NCI-H510A treated with DMSO at 0.1 percent for 48 hours (cell line): Measurements from ENCODE around the gene OLFM1.
"Not testable (repeated sequence)": the region's sequence is repeated elsewhere in the genome, so short reads cannot be mapped to it uniquely, and the experiment has no call there.

ENCODE experiments used
- DNase-seq: peaks from one replicate; lab custom pipeline; 2025; lab: John Stamatoyannopoulos, UW

OLFM1 gene

GRCh38 chr9:135135171-135135928 lies 47.9 kb downstream of the OLFM1 start:
- DNase-seq, result no peak

- DNase-seq, result no peak
These were observed 48.5 kb downstream of the OLFM1 start for GRCh38 chr9:135135929-135136315.

GRCh38 chr9:135136481-135136880 lies 49.0 kb downstream of the OLFM1 start:
- DNase-seq, result no peak

GRCh38 chr9:135136991-135137832 lies 49.7 kb downstream of the OLFM1 start:
- DNase-seq, result no peak

GRCh38 chr9:135138078-135138855 lies 50.8 kb downstream of the OLFM1 start:
- no peak for DNase-seq

GRCh38 chr9:135139366-135139959 lies 52.0 kb downstream of the OLFM1 start:
- no peak for DNase-seq

- no peak for DNase-seq
These were observed 53.8 kb downstream of the OLFM1 start for GRCh38 chr9:135141183-135141774.

GRCh38 chr9:135144581-135145170 lies 57.2 kb downstream of the OLFM1 start:
- DNase-seq, result no peak

GRCh38 chr9:135145312-135145711 lies 57.8 kb downstream of the OLFM1 start:
- no peak for DNase-seq

GRCh38 chr9:135146241-135146640 lies 58.8 kb downstream of the OLFM1 start:
- DNase-seq, result no peak

GRCh38 chr9:135146766-135147473 lies 59.5 kb downstream of the OLFM1 start:
- no peak for DNase-seq

- DNase-seq, result no peak
These were observed 60.0 kb downstream of the OLFM1 start for GRCh38 chr9:135147474-135147805.

GRCh38 chr9:135147938-135148337 lies 60.5 kb downstream of the OLFM1 start:
- no peak for DNase-seq

GRCh38 chr9:135148386-135148785 lies 60.9 kb downstream of the OLFM1 start:
- DNase-seq, result no peak

GRCh38 chr9:135149901-135150300 lies 62.4 kb downstream of the OLFM1 start:
- DNase-seq, result not testable (repeated sequence)

GRCh38 chr9:135150981-135151380 lies 63.5 kb downstream of the OLFM1 start:
- no peak for DNase-seq

- DNase-seq, result no peak
These were observed 64.5 kb downstream of the OLFM1 start for GRCh38 chr9:135151757-135152613.

GRCh38 chr9:135152614-135153334 lies 65.3 kb downstream of the OLFM1 start:
- no peak for DNase-seq

GRCh38 chr9:135154050-135154615 lies 66.7 kb downstream of the OLFM1 start:
- no peak for DNase-seq
